Measurements from ENCODE around the gene SLC29A1. TPM values are rescaled to one million over a fixed set of nuclear protein-coding genes. Genes with fewer than 3 reads are reported as not detected.

SLC29A1 gene
- total and polyA plus RNA-seq, 8 donors, result 22.4 to 48.2 (median 28.5) TPM

GRCh38 chr6:44262467-44263353 lies 39.3 kb downstream of the SLC29A1 start:
- peaks cover 30 to 54% of the 10 kb centered on the region in 2 donors for H3K4me1 ChIP-seq
- intact Hi-C loops (cut with DNase I), result no loop called here
- no peak for ATAC-seq

GRCh38 chr6:44263354-44264100 lies 40.1 kb downstream of the SLC29A1 start:
- DNase-seq (peak in 1 of 4 donors; percentile 71), ATAC-seq (peak; percentile 42)
- peaks cover 0 to 38% of the 10 kb centered on the region in 2 donors for H3K36me3 ChIP-seq
- intact Hi-C loops (cut with DNase I), result no loop called here
- H3K4me1 ChIP-seq, result peaks cover 28 to 46% of the 10 kb centered on the region in 2 donors
- peak overlapping the region; percentile 83 to 87 for H3K4me3 ChIP-seq
- H3K27ac ChIP-seq, result peak overlapping the region; percentile 85 to 90
- TF ChIP-seq CTCF (IDR thresholded peaks at IDR 0.05), result no peak
- no peaks in the 10 kb centered on the region for H3K9me3 ChIP-seq
- H3K27me3 ChIP-seq, result peaks cover 0 to 4% of the 10 kb centered on the region in 2 donors

More at GRCh38 chr6:44262467-44263353, 39.3 kb downstream of the SLC29A1 start:
- Histone ChIP-seq H3K27ac (peak overlapping the region; percentile 39 to 90), H3K36me3 (peaks cover 0 to 42% of the 10 kb centered on the region in 2 donors), H3K4me3 (peak overlapping the region; percentile 83 to 87), H3K9me3 (no peaks in the 10 kb centered on the region), H3K27me3 (no peaks in the 10 kb centered on the region)
- no peak for DNase-seq
- TF ChIP-seq CTCF (IDR thresholded peaks at IDR 0.05), result no peak

GRCh38 chr6:44264154-44265006 lies 41.0 kb downstream of the SLC29A1 start:
- no peak for TF ChIP-seq CTCF (IDR thresholded peaks at IDR 0.05)
- intact Hi-C loops (cut with DNase I), result loop anchor here in 1 of 2 donors (5.0 kb wide), 1 partner anchor 73 kb away; no protein-coding TSS in a partner anchor
- H3K4me3 ChIP-seq, result peak overlapping the region; percentile 83 to 87
- DNase-seq (peak in 2 of 4 donors; percentile 84 to 93), ATAC-seq (peak; percentile 35)
- H3K9me3 ChIP-seq, result no peaks in the 10 kb centered on the region
- peaks cover 4 to 13% of the 10 kb centered on the region in 2 donors for H3K27me3 ChIP-seq
- peaks cover 28 to 50% of the 10 kb centered on the region in 2 donors for H3K4me1 ChIP-seq
- peak overlapping the region; percentile 85 to 90 for H3K27ac ChIP-seq
- peaks cover 0 to 30% of the 10 kb centered on the region in 2 donors for H3K36me3 ChIP-seq

GRCh38 chr6:44265007-44265721 lies 41.8 kb downstream of the SLC29A1 start, which contains the start of gene NFKBIE:
TSS of gene NFKBIE (minus strand) at chr6:44265551. CDS start at chr6:44265346, 205 bp downstream.
- H3K27me3 ChIP-seq, result peaks cover 11 to 21% of the 10 kb centered on the region in 2 donors
- intact Hi-C loops (cut with DNase I), result loop anchor here in 1 of 2 donors (5.0 kb wide), 1 partner anchor 72 kb away; no protein-coding TSS in a partner anchor
- peaks cover 0 to 22% of the 10 kb centered on the region in 2 donors for H3K36me3 ChIP-seq
- no peaks in the 10 kb centered on the region for H3K9me3 ChIP-seq
- H3K4me1 ChIP-seq, result peaks cover 28 to 58% of the 10 kb centered on the region in 2 donors
- peak in 1 of 2 donors; percentile 41 for TF ChIP-seq CTCF (IDR thresholded peaks at IDR 0.05)
- DNase-seq (peak; percentile 91 to 99 (median 96)), ATAC-seq (peak; percentile 89)
- peak within 1 kb of the TSS; percentile 85 to 90 for H3K27ac ChIP-seq
- peak within 1 kb of the TSS; percentile 83 to 87 for H3K4me3 ChIP-seq
